RPMI8226 (cell line): Measurements from ENCODE around the gene ZNF444.
"Not testable (repeated sequence)": the region's sequence is repeated elsewhere in the genome, so short reads cannot be mapped to it uniquely, and the experiment has no call there.

Experiments
- DNase-seq: peaks from one replicate; pipeline ENCODE4 v3.0.0-alpha.2; 2015

Gene ZNF444

DNA sequence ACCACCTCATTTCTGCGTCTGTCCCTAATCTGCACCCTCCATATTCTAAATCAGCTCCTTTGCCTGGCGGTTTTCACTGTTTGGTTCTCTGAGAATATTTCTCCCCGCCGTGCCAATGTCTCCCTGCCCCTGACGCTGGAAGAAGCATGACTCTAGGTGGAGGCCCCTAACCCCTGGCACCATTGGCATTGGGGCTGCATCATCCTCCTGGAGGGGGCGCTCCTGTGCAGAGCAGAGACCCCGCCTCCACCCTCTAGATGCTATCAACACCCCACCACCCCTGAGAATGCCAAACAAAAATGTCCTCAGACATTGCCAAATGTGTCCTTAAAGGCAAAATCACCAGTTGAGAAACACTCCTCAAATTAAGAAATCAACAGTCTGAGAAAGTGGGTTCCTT is 50.0 kb downstream of the ZNF444 start:
- DNase-seq, result no peak

- DNase-seq, result no peak
Measured at GRCh38 chr19:56191711-56192110, 50.6 kb downstream of the ZNF444 start.

GRCh38 chr19:56193981-56194640 is 53.0 kb downstream of the ZNF444 start:
- DNase-seq, result no peak

DNA sequence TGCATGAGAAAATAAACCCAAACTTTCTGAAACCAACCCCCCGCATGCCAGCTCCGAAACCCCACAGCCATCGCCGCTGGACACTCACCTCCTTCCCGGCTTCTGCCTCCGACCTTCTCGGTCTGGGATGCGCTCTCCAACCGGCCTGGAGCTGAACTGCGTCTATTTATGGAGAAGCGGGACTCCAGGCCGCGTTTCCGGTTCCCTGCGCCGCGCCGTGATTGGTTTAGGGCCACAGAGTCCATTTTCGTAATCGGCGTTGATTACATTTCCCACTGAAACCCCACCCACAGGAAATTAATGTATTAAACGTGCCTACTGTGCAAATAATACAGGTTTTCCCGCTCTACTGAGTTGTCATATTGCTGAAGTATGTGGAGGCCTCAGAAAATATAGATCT is 56.6 kb downstream of the ZNF444 start, which contains the start of gene ZSCAN5B:
Gene ZSCAN5B, minus strand, starts transcription at position 138 of the 400 bp plus-strand sequence. CDS start 4,731 bp downstream, outside the sequence.
- DNase-seq, result not testable (repeated sequence)

DNA sequence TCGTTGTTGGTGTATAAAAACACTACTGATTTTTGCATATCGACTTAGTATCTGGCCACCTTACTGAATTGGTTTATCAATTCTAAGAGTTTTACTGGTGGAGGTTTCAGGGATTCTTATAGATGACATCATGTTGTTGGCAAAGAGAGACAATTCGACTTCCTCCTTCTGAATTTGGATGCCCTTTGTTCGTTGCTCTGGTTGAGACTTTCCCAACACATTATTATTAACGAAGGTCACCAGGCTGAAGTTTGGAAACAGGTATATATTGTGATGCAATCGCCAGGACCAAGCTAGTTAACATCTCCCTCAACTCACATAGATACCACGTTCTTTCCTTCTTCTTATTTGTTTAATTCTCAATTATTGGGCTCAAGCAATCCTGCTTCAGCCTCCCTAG is 58.6 kb downstream of the ZNF444 start:
- DNase-seq, result no peak

- DNase-seq, result no peak
Measured at GRCh38 chr19:56201973-56202372, 60.9 kb downstream of the ZNF444 start, which contains the start of gene ZSCAN5C. Gene ZSCAN5C (plus strand): TSS chr19:56202273. CDS start chr19:56205914, 3,641 bp downstream.

DNA sequence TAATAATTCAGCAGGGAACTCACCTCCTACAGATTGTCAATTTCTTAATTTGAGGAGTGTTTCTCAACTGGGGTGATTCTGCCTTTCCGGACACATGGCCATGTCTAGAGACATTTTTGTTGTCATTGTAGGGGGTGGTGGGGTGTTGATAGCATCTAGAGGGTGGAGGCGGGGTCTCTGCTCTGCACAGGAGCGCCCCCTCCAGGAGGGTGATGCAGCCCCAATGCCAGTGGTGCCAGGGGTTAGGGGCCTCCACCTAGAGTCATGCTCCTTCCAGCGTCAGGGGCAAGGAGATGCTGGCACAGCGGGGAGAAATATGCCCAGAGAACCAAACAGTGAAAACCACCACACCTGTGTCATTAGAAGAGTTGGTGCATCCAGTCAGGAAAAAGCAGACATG is 66.5 kb downstream of the ZNF444 start:
- DNase-seq, result not testable (repeated sequence)

DNA sequence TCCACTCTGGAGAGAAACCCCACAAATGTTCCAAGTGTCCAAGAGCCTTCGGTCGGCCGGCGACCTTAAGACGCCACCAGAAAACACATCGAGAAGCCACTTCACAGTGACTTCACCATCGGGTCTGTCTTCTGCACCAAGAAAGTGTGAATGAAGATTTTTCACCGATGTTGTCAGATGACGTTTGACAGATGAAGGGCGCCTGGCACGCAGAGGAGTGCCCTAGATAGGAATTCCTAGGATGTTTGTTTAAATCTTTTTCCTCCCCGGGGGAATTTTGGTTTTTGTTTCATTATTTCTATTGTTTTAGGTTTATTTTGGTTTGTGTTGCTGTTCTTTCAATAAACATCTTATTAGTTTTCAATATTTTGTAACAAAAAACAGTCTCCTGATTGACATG is 68.0 kb downstream of the ZNF444 start:
- no peak for DNase-seq

DNA sequence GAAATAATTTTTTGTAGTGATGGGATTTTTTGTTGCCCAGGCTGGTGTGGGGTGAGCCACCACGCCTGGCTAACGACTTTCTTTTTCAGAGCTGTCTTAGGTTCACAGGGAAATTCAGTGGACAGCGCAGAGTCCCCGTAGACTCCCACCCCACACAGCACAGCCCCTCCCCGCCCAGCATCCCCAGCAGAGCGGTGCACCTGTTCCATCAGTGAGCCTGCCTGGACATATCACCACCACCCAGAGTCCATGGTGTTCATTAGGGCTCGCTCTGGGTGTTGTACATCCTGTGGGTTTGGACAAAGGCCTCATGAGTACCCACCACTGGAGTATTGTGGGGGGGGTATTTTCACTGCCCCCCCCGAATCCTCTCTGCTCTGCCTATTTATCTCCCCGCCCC is 68.9 kb downstream of the ZNF444 start:
- DNase-seq, result not testable (repeated sequence)
